B cell (primary cell): Measurements from ENCODE around the gene DIPK1B. TPM values are rescaled to one million over a fixed set of nuclear protein-coding genes. Genes with fewer than 3 reads are reported as not detected.

Experiments used
- ATAC-seq: fragments of 200-7000 bp; cut with Tn5 transposase; one replicate; pipeline ENCODE4 v1.10.0; 2021; ENCODE audit warnings: low read depth, mild to moderate bottlenecking, moderate number of reproducible peaks, moderate library complexity
- CTCF ChIA-PET: fragments of 350-600 bp; sonication (Branson Sonifier 250); formaldehyde crosslinking; loops from one replicate; lab custom pipeline; 2021; ENCODE audit warnings: antibody characterized with exemption, inconsistent platforms; lab: Charles Lee
- POLR2A ChIA-PET: fragments of 350-600 bp; sonication (Branson Sonifier 250); formaldehyde crosslinking; loops from one replicate; lab custom pipeline; 2021; ENCODE audit warnings: antibody characterized with exemption; lab: Charles Lee
- DNase-seq: peaks from one replicate; pipeline ENCODE4 v3.0.0; 2013
- H2AFZ ChIP-seq: 2 replicates; pipeline ENCODE4 v1.6.1; 2012; ENCODE audit warnings: mild to moderate bottlenecking, low read depth, low read length; ENCODE audit not compliant: insufficient read depth, poor library complexity, severe bottlenecking
- H3K27ac ChIP-seq, 2 donors: 1 replicate in 1 of 2; 2 replicates in 1 of 2; pipeline ENCODE4 v1.5.1; 2012 to 2013; ENCODE audit warnings: low read length in 2 of 2, mild to moderate bottlenecking in 2 of 2, moderate library complexity in 1 of 2
- H3K27me3 ChIP-seq, 4 experiments: fragments of 200-600 bp in 1 of 4; sonication (generic) in 1 of 4; replicated peaks in 1 of 4; 1 replicate in 2 of 4; 2 replicates in 2 of 4; pipeline versions ENCODE4 v1.6.1 to v1.7.0; 2013 to 2016; ENCODE audit warnings: low read length in 3 of 4, mild to moderate bottlenecking in 2 of 4, mixed read lengths in 1 of 4, moderate library complexity in 1 of 4; ENCODE audit not compliant: insufficient read depth in 4 of 4, control insufficient read depth in 3 of 4; ENCODE audit errors: control extremely low read depth in 1 of 4
- H3K36me3 ChIP-seq, 2 experiments: replicated peaks in 1 of 2; 1 replicate in 1 of 2; 2 replicates in 1 of 2; pipeline versions ENCODE4 v1.6.1 to v1.7.1; 2013; ENCODE audit warnings: low read length in 1 of 2; ENCODE audit not compliant: insufficient read depth in 2 of 2, control insufficient read depth in 1 of 2; ENCODE audit errors: control extremely low read depth in 1 of 2, extremely low read depth in 1 of 2
- H3K4me1 ChIP-seq, 2 donors: fragments of 200-600 bp in 1 of 2; sonication (generic) in 1 of 2; 1 replicate in 1 of 2; 2 replicates in 1 of 2; pipeline versions ENCODE4 v1.5.1 to v1.6.1; 2013 to 2017; ENCODE audit warnings: low read length in 2 of 2; ENCODE audit not compliant: control insufficient read depth in 2 of 2, insufficient read depth in 2 of 2
- H3K4me2 ChIP-seq: replicated peaks from 2 replicates; pipeline ENCODE3; 2012; ENCODE audit warnings: mild to moderate bottlenecking, low read depth, low read length; ENCODE audit not compliant: poor library complexity, severe bottlenecking
- H3K4me3 ChIP-seq, 5 experiments: fragments of 200-600 bp in 1 of 5; sonication (generic) in 1 of 5; 1 replicate in 3 of 5; 2 replicates in 2 of 5; pipeline versions ENCODE4 v1.5.1 to v1.7.0; 2011 to 2016; ENCODE audit warnings: low read length in 4 of 5, mild to moderate bottlenecking in 4 of 5, low read depth in 2 of 5, control low read depth in 1 of 5, moderate library complexity in 1 of 5; ENCODE audit not compliant: insufficient read depth in 1 of 5; ENCODE audit errors: control extremely low read depth in 1 of 5, extremely low read depth in 1 of 5
- H3K79me2 ChIP-seq: fragments of 200-600 bp; sonication (generic); one replicate; pipeline ENCODE4 v1.6.0; 2016; ENCODE audit warnings: low read length; ENCODE audit not compliant: control insufficient read depth, insufficient read depth
- H3K9ac ChIP-seq: fragments of 200-600 bp; sonication (generic); 2 replicates; pipeline ENCODE4 v1.6.1; 2017; ENCODE audit warnings: mild to moderate bottlenecking, low read length, moderate library complexity
- H3K9me3 ChIP-seq, 3 donors: one replicate each; pipeline versions ENCODE4 v1.6.1 to v1.7.1; 2013; ENCODE audit warnings: low read length in 2 of 3; ENCODE audit not compliant: control insufficient read depth in 2 of 3, insufficient read depth in 1 of 3; ENCODE audit errors: control extremely low read depth in 1 of 3
- H4K20me1 ChIP-seq: 2 replicates; pipeline ENCODE4 v1.6.0; 2012; ENCODE audit warnings: mild to moderate bottlenecking, low read length; ENCODE audit not compliant: insufficient read depth, control insufficient read depth, poor library complexity, severe bottlenecking
- H3K27ac Mint-ChIP-seq: one replicate; pipeline ENCODE4 v1.8.0; 2021; ENCODE audit warnings: mixed read lengths
- H3K27me3 Mint-ChIP-seq: one replicate; pipeline ENCODE4 v1.8.0; 2021; ENCODE audit warnings: mixed read lengths
- H3K4me1 Mint-ChIP-seq: one replicate; pipeline ENCODE4 v1.8.0; 2021; ENCODE audit warnings: mixed read lengths
- H3K4me3 Mint-ChIP-seq: one replicate; pipeline ENCODE4 v1.8.0; 2021; ENCODE audit warnings: mixed read lengths
- H3K9me3 Mint-ChIP-seq: one replicate; pipeline ENCODE4 v1.8.0; 2022; ENCODE audit warnings: mixed read lengths; ENCODE audit not compliant: insufficient read depth
- EZH2 ChIP-seq: IDR thresholded peaks from 2 replicates; pipeline ENCODE4 v1.6.1; 2012; ENCODE audit warnings: borderline replicate concordance, low read depth, mild to moderate bottlenecking, moderate library complexity, low read length; ENCODE audit not compliant: insufficient read depth, poor library complexity, severe bottlenecking
- WGBS: methylation state at CpG from one replicate; pipeline ENCODE4 v1.1.5; 2013; ENCODE audit warnings: missing lambda C conversion rate; ENCODE audit not compliant: insufficient coverage; 5-methylcytosine and 5-hydroxymethylcytosine counted together
- intact Hi-C: fragments of 100-400 bp; cut with micrococcal nuclease; formaldehyde crosslinking; loops from one replicate; pipeline ENCODE4 v1.10.0; 2022
- polyA plus RNA-seq: library from polyadenylated mRNA; depleted of rRNA; stranded (reverse); fragments of >200 nt; gene quantifications from 2 replicates; pipeline ENCODE4 v1.2.3, GENCODE V29; 2012
- total RNA-seq, 2 donors: library from RNA; stranded (reverse); fragments of 120-200 nt in 1 of 2; gene quantifications; 1 replicate in 1 of 2; 2 replicates in 1 of 2; pipeline versions ENCODE4 v1.2.3 to v1.2.4, GENCODE V29; 2013 to 2022
- TF ChIP-seq, protein P1 (sequence below): fragments of 200-600 bp; IDR thresholded peaks from one replicate; pipeline ENCODE4 v1.8.0; 2022; ENCODE audit warnings: antibody characterized with exemption, mild to moderate bottlenecking

The DIPK1B gene
- total and polyA plus RNA-seq, 2 donors (not counting 1 experiment from before 2014, with no cell fraction given): 9.6 TPM

DNA sequence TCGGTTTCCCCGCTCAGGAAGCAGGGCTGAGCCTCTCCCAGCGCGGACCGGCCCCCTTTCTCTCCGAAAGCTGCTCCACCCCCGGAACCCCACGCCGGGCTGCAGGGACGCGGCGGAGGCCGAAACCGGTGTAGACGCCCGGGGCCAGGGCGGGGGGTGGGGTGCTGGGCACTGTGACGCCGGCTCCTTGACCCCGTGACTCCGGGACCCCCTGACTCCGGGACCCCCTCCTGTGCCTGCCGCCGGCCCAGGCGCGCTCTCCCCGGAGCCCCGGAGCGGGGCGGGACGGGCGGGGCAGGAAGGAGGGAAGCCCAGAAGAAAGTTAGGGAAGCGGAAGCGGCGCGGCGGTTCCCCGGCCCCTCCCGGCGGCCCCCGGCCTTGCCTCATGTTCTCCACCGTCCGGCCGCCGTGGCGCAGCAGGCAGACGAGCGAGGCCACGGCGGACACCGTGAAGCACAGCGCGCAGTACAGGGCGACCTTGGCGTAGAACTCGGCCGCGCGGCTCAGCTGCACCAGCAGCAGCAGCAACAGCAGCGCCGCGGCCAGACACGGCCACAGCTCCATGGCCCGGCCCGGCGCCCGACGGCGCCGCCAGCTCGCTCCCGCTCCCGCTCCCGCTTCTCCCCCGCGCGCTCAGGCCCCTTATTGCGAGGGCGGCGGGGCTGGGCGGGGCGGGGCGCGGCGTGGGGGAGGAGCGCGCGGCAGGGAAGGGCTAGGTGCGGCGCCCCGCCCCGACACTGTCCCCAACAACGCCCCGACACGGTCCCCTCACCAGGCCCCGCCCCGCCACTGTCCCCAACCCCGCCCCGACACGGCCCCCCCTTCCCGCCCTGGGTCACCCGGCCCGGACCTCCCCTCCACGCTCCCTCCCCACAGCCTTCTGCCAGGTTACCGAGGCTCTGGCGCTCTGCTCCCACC, 25.3 kb upstream of the DIPK1B start, which contains the start of gene AGPAT2:
Gene AGPAT2 (minus strand): TSS at position 664 of the 918 bp plus-strand sequence. CDS start 100 bp downstream, at position 564.
- Histone ChIP-seq H3K36me3 (no peaks in the 10 kb centered on the region), H3K9ac (peak within 1 kb of the TSS; percentile 80), H3K9me3 (peaks cover 0 to 9% (median 0%) of the 10 kb centered on the region in 3 donors), H3K27me3 (no peaks in the 10 kb centered on the region), H3K4me1 (peaks cover 14 to 22% of the 10 kb centered on the region in 2 donors), H3K4me2 (peak within 1 kb of the TSS; percentile 97), H3K79me2 (peaks cover 20% of the 10 kb centered on the region), H3K4me3 (peak within 1 kb of the TSS; percentile 23 to 76 (median 72)), H2AFZ (peak within 1 kb of the TSS; percentile 81), H3K27ac (peak within 1 kb of the TSS in 1 of 2 donors; percentile 64), H4K20me1 (peaks cover 44% of the 10 kb centered on the region)
- CTCF ChIA-PET: interaction anchor here (0.7 to 2.1 kb wide), 3 partner anchors 12 to 40 kb away, joined by 3 to 4 read pairs (median 3); no protein-coding TSS in a partner anchor
- ATAC-seq (peak; percentile 96), DNase-seq (peak; percentile 83)
- Mint-ChIP-seq H3K4me1 (peaks cover 14% of the 10 kb centered on the region), H3K27me3 (no peaks in the 10 kb centered on the region), H3K9me3 (no peaks in the 10 kb centered on the region), H3K4me3 (peak within 1 kb of the TSS; percentile 83), H3K27ac (peak within 1 kb of the TSS; percentile 75)
- under 1% methylated on average over 93 of the region's 106 CpGs for WGBS
- no peak for TF ChIP-seq EZH2
- TF ChIP-seq, protein P1, sequence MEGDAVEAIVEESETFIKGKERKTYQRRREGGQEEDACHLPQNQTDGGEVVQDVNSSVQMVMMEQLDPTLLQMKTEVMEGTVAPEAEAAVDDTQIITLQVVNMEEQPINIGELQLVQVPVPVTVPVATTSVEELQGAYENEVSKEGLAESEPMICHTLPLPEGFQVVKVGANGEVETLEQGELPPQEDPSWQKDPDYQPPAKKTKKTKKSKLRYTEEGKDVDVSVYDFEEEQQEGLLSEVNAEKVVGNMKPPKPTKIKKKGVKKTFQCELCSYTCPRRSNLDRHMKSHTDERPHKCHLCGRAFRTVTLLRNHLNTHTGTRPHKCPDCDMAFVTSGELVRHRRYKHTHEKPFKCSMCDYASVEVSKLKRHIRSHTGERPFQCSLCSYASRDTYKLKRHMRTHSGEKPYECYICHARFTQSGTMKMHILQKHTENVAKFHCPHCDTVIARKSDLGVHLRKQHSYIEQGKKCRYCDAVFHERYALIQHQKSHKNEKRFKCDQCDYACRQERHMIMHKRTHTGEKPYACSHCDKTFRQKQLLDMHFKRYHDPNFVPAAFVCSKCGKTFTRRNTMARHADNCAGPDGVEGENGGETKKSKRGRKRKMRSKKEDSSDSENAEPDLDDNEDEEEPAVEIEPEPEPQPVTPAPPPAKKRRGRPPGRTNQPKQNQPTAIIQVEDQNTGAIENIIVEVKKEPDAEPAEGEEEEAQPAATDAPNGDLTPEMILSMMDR: no peak
- intact Hi-C loops: loop anchor here (1.0 kb wide), 1 partner anchor 41 kb away; no protein-coding TSS in a partner anchor
- POLR2A ChIA-PET: interaction anchor here (0.8 to 1.6 kb wide), 3 partner anchors 36 to 42 kb away, joined by 3 to 4 read pairs (median 4); no protein-coding TSS in a partner anchor
